Daoy (cell line): Measurements from ENCODE around the gene NXPH4. TPM values are rescaled to one million over a fixed set of nuclear protein-coding genes. Genes with fewer than 3 reads are reported as not detected.

ENCODE experiments used
- DNase-seq: peaks from one replicate; pipeline ENCODE4 v3.0.0-alpha.2; 2015; ENCODE audit warnings: low read depth
- total RNA-seq: library from RNA; depleted of rRNA; stranded (reverse); fragments of >200 nt; shearing (Covaris generic); gene quantifications from 2 replicates; pipeline ENCODE4 v1.2.3, GENCODE V29; 2014

NXPH4 gene
- total RNA-seq, 1 experiment from 2014 or later: 1.7 TPM

DNA sequence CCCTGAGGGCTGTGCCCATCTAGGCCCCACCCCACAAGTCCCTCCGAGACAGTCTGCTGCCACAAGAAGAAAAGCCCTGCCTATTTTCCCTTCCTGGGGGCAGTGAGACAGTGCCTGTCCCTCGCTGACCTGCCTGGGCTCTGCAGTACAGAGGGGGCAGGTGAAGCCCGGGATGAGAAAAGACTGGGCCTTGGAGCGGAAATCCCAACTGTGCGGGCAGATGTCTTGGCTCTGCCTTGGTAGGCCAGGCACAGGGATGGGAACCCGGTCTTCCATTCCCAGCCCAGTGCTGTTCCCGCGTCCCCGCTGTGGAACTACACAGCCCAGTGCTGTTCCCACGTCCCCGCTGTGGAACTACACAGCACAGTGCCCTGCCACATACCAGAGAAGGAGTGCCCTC, 12.8 kb upstream of the NXPH4 start:
- no peak for DNase-seq

GRCh38 chr12:57204454-57204853, 12.1 kb upstream of the NXPH4 start:
- DNase-seq: no peak

DNA sequence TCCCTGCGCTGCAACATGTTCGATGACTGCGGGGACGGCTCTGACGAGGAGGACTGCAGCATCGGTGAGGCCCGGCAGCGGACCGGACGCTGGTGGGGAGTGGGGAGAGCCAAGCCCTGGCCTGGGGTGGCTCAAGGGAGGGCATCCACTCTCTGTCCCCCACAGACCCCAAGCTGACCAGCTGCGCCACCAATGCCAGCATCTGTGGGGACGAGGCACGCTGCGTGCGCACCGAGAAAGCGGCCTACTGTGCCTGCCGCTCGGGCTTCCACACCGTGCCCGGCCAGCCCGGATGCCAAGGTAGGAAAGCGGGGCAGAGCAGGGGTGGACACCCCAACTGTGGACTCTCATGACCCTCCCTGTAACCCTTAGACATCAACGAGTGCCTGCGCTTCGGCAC, 11.4 kb upstream of the NXPH4 start:
- DNase-seq: no peak

DNA sequence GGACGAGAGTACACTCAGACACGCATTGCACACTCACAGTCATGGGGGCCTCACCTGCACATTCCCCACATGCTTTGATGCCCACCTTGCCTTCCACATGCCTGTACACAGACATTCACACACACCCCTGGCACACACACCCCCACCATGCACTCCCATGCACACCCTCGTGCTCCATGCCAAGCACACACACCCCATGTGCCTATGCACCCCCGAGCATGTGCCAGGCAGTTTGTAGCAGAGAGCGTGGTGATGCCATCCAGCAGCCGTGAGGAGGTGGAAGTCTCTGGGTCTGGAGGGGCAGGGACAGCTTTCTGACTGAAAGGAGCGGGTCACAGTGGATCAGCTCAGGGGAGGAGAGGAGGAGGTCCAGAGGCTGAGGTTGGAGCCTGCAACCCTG, 10.7 kb upstream of the NXPH4 start:
- no peak for DNase-seq

DNA sequence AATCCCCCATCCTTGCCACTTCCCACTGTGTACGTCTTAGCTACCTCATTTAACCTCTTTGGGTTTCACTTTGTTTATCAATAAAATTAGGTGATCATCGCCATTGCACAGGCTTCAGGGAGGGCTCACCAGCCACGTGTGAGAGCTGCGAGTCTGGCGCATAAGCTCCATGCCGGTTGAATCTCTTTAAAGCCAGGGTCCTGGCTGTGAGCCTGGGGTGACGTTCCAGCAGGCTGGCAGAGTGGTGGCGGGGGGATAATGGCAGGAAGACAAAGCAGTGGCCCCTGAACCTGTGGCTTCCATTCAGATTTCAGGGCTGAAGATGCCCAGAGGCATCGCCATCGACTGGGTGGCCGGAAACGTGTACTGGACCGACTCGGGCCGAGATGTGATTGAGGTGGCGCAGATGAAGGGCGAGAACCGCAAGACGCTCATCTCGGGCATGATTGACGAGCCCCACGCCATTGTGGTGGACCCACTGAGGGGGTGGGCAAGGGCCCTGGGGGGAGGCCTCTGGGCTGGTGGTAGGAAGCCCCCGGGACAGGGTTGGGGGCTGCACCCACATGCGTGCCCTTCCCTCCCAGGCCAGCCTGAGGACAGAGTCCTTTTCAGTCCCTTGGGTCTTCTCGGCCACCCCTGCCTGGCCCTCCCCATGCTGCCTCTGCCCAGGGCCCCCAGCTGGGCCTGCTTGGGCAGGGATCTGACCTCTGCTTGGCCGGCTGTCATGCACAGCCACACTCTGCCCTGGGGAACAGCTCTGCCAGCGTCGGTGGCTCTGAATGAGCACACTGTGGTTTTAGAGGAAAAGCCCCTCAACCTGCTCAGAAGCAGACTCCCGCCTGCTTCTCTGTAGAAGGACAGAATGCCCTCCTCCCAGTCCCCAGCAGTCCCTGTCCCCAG, 8.6 kb upstream of the NXPH4 start:
- DNase-seq: no peak

DNA sequence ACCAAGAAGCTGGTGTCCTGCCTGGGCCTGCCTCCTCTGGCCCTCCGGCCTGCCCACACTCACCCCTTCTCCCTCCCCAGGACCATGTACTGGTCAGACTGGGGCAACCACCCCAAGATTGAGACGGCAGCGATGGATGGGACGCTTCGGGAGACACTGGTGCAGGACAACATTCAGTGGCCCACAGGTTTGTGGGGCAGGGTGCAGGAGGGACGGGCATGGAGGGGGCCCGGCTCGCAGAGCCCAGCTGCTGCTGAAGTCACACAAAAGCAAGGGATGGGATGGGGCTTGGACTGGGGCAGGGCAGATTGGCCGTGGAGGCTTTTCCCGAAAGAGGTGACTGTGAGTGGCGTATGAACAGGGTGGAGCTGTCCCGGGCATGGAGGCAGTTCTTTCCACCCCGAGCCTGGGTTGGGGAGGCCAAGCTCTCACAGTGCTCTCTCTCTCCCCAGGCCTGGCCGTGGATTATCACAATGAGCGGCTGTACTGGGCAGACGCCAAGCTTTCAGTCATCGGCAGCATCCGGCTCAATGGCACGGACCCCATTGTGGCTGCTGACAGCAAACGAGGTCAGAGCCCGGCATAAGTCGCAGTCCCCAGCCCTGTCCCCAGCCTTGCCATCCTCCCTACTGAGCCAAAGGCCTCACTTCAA, 7.8 kb upstream of the NXPH4 start:
- no peak for DNase-seq

DNA sequence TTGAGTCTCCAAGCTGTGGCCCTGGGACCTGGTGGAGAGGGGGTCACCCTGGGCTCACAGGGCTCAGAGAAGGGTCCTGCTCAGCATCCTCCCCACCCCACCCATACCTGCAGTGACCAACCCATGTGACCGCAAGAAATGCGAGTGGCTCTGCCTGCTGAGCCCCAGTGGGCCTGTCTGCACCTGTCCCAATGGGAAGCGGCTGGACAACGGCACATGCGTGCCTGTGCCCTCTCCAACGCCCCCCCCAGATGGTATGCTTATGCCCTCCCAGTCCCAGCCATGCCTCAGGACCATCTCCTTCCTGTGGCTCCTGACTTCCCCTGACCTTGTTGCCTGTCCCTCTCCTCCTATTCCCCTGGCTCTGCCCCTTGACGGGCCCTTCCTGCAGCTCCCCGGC, 6.7 kb upstream of the NXPH4 start:
- no peak for DNase-seq

DNA sequence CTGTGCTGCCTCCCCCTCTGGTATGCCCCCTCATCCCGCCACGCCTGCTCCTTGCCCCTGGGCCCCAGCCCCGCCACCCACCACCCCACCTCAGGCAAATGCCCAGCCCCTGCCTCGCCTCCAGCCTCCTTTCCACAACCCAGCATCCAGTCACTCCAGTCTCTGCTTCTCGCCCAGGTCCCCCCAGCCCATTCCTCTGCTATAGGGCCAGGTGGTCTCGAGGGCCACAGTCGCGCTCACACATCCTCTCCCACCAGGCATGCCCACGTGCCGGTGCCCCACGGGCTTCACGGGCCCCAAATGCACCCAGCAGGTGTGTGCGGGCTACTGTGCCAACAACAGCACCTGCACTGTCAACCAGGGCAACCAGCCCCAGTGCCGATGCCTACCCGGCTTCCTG, 6.1 kb upstream of the NXPH4 start:
- no peak for DNase-seq

- no peak for DNase-seq
Measured at GRCh38 chr12:57210926-57211692, 5.5 kb upstream of the NXPH4 start.

DNA sequence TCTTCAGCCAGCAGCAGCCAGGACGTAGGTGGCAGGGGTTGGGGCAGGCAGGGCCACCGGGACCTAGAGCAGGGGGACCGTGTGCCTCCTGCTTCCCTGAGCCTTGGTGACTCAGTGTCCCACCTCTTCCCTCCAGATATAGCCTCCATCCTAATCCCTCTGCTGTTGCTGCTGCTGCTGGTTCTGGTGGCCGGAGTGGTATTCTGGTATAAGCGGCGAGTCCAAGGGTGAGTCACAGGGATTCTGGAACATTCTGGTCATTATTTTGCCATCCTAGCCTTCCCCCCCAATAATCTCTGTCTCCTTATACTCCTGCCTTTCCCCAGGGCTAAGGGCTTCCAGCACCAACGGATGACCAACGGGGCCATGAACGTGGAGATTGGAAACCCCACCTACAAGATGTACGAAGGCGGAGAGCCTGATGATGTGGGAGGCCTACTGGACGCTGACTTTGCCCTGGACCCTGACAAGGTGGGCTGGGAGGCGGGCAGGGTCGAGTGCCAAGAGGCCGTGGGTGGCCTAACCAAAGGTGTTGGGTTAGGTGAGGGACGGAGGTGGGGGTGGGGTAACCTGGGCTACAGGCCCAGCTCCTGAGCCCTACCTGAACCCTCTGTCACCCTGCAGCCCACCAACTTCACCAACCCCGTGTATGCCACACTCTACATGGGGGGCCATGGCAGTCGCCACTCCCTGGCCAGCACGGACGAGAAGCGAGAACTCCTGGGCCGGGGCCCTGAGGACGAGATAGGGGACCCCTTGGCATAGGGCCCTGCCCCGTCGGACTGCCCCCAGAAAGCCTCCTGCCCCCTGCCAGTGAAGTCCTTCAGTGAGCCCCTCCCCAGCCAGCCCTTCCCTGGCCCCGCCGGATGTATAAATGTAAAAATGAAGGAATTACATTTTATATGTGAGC, 4.5 kb upstream of the NXPH4 start:
- DNase-seq: no peak

DNA sequence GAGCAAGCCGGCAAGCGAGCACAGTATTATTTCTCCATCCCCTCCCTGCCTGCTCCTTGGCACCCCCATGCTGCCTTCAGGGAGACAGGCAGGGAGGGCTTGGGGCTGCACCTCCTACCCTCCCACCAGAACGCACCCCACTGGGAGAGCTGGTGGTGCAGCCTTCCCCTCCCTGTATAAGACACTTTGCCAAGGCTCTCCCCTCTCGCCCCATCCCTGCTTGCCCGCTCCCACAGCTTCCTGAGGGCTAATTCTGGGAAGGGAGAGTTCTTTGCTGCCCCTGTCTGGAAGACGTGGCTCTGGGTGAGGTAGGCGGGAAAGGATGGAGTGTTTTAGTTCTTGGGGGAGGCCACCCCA, 3.9 kb upstream of the NXPH4 start:
- no peak for DNase-seq

DNA sequence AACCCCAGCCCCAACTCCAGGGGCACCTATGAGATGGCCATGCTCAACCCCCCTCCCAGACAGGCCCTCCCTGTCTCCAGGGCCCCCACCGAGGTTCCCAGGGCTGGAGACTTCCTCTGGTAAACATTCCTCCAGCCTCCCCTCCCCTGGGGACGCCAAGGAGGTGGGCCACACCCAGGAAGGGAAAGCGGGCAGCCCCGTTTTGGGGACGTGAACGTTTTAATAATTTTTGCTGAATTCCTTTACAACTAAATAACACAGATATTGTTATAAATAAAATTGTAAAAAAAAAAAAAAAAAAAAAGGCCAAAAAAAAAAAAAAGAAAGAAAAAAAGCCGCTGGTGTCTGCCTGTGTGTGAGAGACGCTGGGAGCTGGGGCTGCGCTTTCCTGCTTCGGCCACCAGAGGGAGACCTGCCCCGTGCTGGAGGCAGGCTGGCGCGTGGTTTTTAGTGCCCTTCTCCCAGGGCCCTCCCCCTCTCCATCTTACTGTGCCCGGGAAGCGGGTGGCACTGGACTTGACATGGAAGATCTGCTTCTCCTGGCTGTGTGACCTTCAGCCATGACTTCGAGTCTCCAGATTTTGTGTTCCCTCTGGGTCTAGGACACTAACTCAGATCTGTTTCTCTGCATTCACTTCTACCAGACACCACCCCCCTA, 3.4 kb upstream of the NXPH4 start:
- peak; percentile 91 for DNase-seq

DNA sequence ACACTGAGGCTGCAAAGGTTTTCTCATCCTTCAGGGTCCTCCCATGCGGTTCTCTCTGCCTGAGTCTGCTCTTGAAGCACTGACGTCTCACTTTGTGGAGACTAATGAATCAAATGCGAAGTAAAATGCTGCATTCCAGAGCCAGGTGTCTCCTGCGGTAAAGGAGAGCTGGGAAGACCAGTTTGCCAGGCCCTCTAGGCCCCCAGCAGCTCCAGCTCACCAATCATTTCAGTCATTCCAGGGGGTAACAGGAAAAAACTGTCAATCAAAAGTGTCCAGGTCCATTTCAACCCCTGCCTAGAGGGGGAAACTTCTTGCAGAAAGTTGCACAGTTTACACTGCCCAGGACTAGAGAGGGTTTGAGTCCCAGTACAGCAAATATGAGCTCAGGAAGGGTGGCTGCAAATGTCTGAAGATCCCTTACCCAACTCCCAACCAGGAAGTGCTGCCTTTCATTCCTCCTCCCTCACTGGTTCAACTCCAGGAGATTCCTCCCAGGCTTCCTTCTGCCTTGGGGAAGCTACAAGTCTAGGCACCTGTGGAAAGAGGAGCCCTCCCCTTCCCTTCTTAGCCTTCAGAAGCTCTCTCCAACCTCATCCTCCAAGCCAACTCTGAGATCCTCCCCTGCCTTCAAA, 2.7 kb upstream of the NXPH4 start:
- no peak for DNase-seq

GRCh38 chr12:57214398-57214781, 2.2 kb upstream of the NXPH4 start:
- DNase-seq: peak; percentile 72

GRCh38 chr12:57215065-57215464, 1.5 kb upstream of the NXPH4 start:
- DNase-seq: no peak

DNA sequence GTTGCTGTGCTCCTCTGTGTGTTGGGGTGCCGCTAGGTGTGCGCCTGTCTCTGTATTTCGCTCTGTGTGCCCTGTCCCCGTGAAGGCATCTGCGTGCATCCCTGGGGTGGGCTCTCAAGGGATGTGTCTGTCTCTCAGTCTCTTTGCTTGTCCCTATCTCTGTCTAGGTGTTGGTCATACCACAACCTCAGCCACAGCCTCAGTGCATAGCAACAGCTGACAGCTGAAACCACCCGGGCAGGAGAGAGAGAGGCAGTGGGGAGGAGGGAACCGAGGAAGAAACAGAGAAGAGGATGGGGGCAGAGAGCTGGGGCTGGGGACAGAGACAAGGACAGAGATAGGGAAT, 953 bp upstream of the NXPH4 start:
- DNase-seq: peak; percentile 41

DNA sequence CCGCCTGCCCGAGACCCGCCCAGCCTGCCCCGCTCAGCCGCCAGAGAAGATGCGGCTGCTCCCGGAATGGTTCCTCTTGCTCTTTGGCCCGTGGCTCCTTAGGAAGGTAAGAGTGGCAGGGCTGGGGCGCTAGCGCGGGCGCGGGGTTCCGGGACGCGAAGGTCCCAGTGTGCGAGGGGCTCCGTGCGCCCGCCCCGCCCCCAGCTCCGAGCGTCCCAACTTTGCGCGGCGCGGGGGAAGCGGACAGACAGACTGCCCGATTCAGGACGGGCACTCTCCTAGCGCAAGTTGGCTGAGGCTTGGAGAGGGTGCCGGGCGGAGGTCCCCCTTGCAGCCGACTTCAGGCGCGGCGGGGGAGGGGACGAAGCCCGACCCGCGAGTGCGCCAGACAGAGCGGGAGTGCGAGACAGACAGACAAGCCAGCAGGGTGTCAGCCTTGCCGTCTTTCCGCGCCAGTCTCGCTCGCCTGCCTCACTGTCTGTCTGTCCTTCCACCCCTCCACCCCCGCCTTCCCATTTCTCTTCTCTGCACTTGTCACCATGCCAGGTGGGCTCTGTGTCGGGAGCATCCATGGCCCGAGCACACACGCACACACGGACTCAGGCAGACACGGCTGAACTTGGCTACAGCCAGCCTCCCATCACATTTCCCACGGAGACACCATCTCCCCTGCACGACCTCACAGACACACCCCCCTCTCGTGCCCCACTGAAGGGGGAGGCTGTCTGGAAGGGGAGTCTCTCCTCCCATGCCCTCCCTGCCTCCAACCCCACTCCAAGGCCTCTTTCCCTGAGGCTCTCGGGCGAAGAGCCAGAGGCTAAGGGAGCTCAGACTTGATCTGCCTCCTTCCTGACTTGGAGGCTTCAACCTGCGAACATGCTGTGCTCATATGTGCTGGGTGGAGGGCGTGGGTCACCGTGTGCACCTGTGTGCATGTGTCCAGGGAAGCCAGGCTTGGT, 606 bp downstream of the NXPH4 start:
- DNase-seq: peak; percentile 59

GRCh38 chr12:57218030-57218853, 1.6 kb downstream of the NXPH4 start:
- no peak for DNase-seq
